ENCODE data around the gene RUVBL1.

RUVBL1 gene

GRCh38 chr3:128067489-128067888 lies 56.1 kb downstream of the RUVBL1 start:
- Histone ChIP-seq H3K4me3 (IDR thresholded peaks at IDR 0.05; ENCODE audit: insufficient read depth, low read depth, low read length) (no peak overlapping the region), H3K36me3 (ENCODE audit: insufficient read depth) (peaks cover 50% of the 10 kb centered on the region), H3K79me2 (ENCODE audit: insufficient read depth, low read depth) (no peaks in the 10 kb centered on the region; the same call in 1 of the 2 replicates), H3K4me2 (no peak overlapping the region), H3K27ac (no peak overlapping the region), H2AFZ (ENCODE audit: low read depth) (no peak overlapping the region), H3K9ac (no peak overlapping the region), H3K27me3 (ENCODE audit: insufficient read depth, low read depth) (no peaks in the 10 kb centered on the region), H4K20me1 (ENCODE audit: insufficient read depth) (peaks cover 6% of the 10 kb centered on the region; the same call in 1 of the 2 replicates), H3K4me1 (ENCODE audit: low read depth, poor library complexity, severe bottlenecking) (no peaks in the 10 kb centered on the region)
- no peak for TF ChIP-seq CTCF (conservative IDR thresholded peaks at IDR 0.05; ENCODE audit: low read depth, low read length)

GRCh38 chr3:128066676-128067075 lies 56.9 kb downstream of the RUVBL1 start:
- no peaks in the 10 kb centered on the region for H3K4me1 ChIP-seq (ENCODE audit: low read depth, poor library complexity, severe bottlenecking)
- H2AFZ ChIP-seq (ENCODE audit: low read depth) = no peak overlapping the region
- TF ChIP-seq CTCF (conservative IDR thresholded peaks at IDR 0.05; ENCODE audit: low read depth, low read length) = no peak
- H4K20me1 ChIP-seq (ENCODE audit: insufficient read depth) = peaks cover 6% of the 10 kb centered on the region; the same call in 1 of the 2 replicates
- H3K79me2 ChIP-seq (ENCODE audit: insufficient read depth, low read depth) = no peaks in the 10 kb centered on the region; the same call in 1 of the 2 replicates
- H3K4me3 ChIP-seq (IDR thresholded peaks at IDR 0.05; ENCODE audit: insufficient read depth, low read depth, low read length) = no peak overlapping the region
- peaks cover 57% of the 10 kb centered on the region for H3K36me3 ChIP-seq (ENCODE audit: insufficient read depth)
- H3K9ac ChIP-seq = no peak overlapping the region
- H3K27ac ChIP-seq = no peak overlapping the region
- H3K27me3 ChIP-seq (ENCODE audit: insufficient read depth, low read depth) = no peaks in the 10 kb centered on the region
- H3K4me2 ChIP-seq = no peak overlapping the region

GRCh38 chr3:128066114-128066513 lies 57.5 kb downstream of the RUVBL1 start:
- no peaks in the 10 kb centered on the region for H3K27me3 ChIP-seq (ENCODE audit: insufficient read depth, low read depth)
- H3K4me1 ChIP-seq (ENCODE audit: low read depth, poor library complexity, severe bottlenecking) = no peaks in the 10 kb centered on the region
- peaks cover 58% of the 10 kb centered on the region for H3K36me3 ChIP-seq (ENCODE audit: insufficient read depth)
- H3K79me2 ChIP-seq (ENCODE audit: insufficient read depth, low read depth) = peaks cover 4% of the 10 kb centered on the region; the same call in 1 of the 2 replicates
- no peak overlapping the region for H2AFZ ChIP-seq (ENCODE audit: low read depth)
- H4K20me1 ChIP-seq (ENCODE audit: insufficient read depth) = peaks cover 6% of the 10 kb centered on the region; the same call in 1 of the 2 replicates
- H3K9ac ChIP-seq = no peak overlapping the region
- no peak overlapping the region for H3K4me3 ChIP-seq (IDR thresholded peaks at IDR 0.05; ENCODE audit: insufficient read depth, low read depth, low read length)
- H3K27ac ChIP-seq = no peak overlapping the region
- no peak for TF ChIP-seq CTCF (conservative IDR thresholded peaks at IDR 0.05; ENCODE audit: low read depth, low read length)
- H3K4me2 ChIP-seq = no peak overlapping the region

GRCh38 chr3:128064962-128065361 lies 58.6 kb downstream of the RUVBL1 start:
- Histone ChIP-seq H4K20me1 (ENCODE audit: insufficient read depth) (peaks cover 6% of the 10 kb centered on the region; the same call in 1 of the 2 replicates), H3K9ac (no peak overlapping the region)

More at GRCh38 chr3:128064962-128065361, 58.6 kb downstream of the RUVBL1 start:
- Histone ChIP-seq H3K79me2 (ENCODE audit: insufficient read depth, low read depth) (peaks cover 11% of the 10 kb centered on the region; the same call in 1 of the 2 replicates), H3K4me2 (no peak overlapping the region), H3K4me3 (IDR thresholded peaks at IDR 0.05; ENCODE audit: insufficient read depth, low read depth, low read length) (no peak overlapping the region), H3K36me3 (ENCODE audit: insufficient read depth) (peaks cover 65% of the 10 kb centered on the region), H2AFZ (ENCODE audit: low read depth) (no peak overlapping the region), H3K27ac (no peak overlapping the region), H3K4me1 (ENCODE audit: low read depth, poor library complexity, severe bottlenecking) (no peaks in the 10 kb centered on the region), H3K27me3 (ENCODE audit: insufficient read depth, low read depth) (no peaks in the 10 kb centered on the region)
- TF ChIP-seq CTCF (conservative IDR thresholded peaks at IDR 0.05; ENCODE audit: low read depth, low read length) = no peak
